ENCODE measurements around the gene GATAD2B.
"Not testable (repeated sequence)": the region's sequence is repeated elsewhere in the genome, so short reads cannot be mapped to it uniquely, and the experiment has no call there.

The GATAD2B gene

GRCh38 chr1:153849487-153850185 lies 73.1 kb downstream of the GATAD2B start:
- Histone ChIP-seq H2AFZ (ENCODE audit: low read length) (no peak overlapping the region), H3K9me2 (replicated peaks; ENCODE audit: low read depth, low read length) (no peaks in the 10 kb centered on the region), H3F3A (ENCODE audit: low read depth) (no peaks in the 10 kb centered on the region), H3K9ac (ENCODE audit: low read depth, low read length, poor library complexity, severe bottlenecking) (no peak overlapping the region), H3K4me2 (ENCODE audit: low read depth, low read length, poor library complexity, severe bottlenecking) (no peak overlapping the region), H3K9me3 (ENCODE audit: insufficient read depth, low read depth, low read length) (no peaks in the 10 kb centered on the region), H3K79me2 (ENCODE audit: insufficient read depth, low read length) (peaks cover 52% of the 10 kb centered on the region), H3K36me3 (ENCODE audit: insufficient read depth, low read length) (peaks cover 30% of the 10 kb centered on the region), H3K4me1 (ENCODE audit: insufficient read depth, low read length, poor library complexity, severe bottlenecking) (no peaks in the 10 kb centered on the region), H3K27me3 (ENCODE audit: insufficient read depth, low read length, poor library complexity, severe bottlenecking) (no peaks in the 10 kb centered on the region), H4K20me1 (ENCODE audit: insufficient read depth, low read length, poor library complexity, severe bottlenecking) (peaks cover 30% of the 10 kb centered on the region), H3K4me3 (ENCODE audit: low read length, poor library complexity, severe bottlenecking) (no peak overlapping the region)
- TF ChIP-seq, protein P1, sequence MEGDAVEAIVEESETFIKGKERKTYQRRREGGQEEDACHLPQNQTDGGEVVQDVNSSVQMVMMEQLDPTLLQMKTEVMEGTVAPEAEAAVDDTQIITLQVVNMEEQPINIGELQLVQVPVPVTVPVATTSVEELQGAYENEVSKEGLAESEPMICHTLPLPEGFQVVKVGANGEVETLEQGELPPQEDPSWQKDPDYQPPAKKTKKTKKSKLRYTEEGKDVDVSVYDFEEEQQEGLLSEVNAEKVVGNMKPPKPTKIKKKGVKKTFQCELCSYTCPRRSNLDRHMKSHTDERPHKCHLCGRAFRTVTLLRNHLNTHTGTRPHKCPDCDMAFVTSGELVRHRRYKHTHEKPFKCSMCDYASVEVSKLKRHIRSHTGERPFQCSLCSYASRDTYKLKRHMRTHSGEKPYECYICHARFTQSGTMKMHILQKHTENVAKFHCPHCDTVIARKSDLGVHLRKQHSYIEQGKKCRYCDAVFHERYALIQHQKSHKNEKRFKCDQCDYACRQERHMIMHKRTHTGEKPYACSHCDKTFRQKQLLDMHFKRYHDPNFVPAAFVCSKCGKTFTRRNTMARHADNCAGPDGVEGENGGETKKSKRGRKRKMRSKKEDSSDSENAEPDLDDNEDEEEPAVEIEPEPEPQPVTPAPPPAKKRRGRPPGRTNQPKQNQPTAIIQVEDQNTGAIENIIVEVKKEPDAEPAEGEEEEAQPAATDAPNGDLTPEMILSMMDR (conservative IDR thresholded peaks at IDR 0.05; ENCODE audit: low read length): no peak
- TF ChIP-seq EZH2phosphoT487 (IDR thresholded peaks at IDR 0.05; ENCODE audit: borderline replicate concordance): no peak

- TF ChIP-seq, protein P1 (conservative IDR thresholded peaks at IDR 0.05; ENCODE audit: low read length): no peak
- no peak for TF ChIP-seq EZH2phosphoT487 (IDR thresholded peaks at IDR 0.05; ENCODE audit: borderline replicate concordance)
- Histone ChIP-seq H3K4me1 (ENCODE audit: insufficient read depth, low read length, poor library complexity, severe bottlenecking) (no peaks in the 10 kb centered on the region), H3K9ac (ENCODE audit: low read depth, low read length, poor library complexity, severe bottlenecking) (no peak overlapping the region), H2AFZ (ENCODE audit: low read length) (no peak overlapping the region), H3K79me2 (ENCODE audit: insufficient read depth, low read length) (peaks cover 54% of the 10 kb centered on the region), H3F3A (ENCODE audit: low read depth) (no peaks in the 10 kb centered on the region), H4K20me1 (ENCODE audit: insufficient read depth, low read length, poor library complexity, severe bottlenecking) (peaks cover 27% of the 10 kb centered on the region), H3K27me3 (ENCODE audit: insufficient read depth, low read length, poor library complexity, severe bottlenecking) (no peaks in the 10 kb centered on the region), H3K4me2 (ENCODE audit: low read depth, low read length, poor library complexity, severe bottlenecking) (no peak overlapping the region), H3K36me3 (ENCODE audit: insufficient read depth, low read length) (peaks cover 30% of the 10 kb centered on the region; the same call in 1 of the 2 replicates), H3K4me3 (ENCODE audit: low read length, poor library complexity, severe bottlenecking) (no peak overlapping the region), H3K9me3 (ENCODE audit: insufficient read depth, low read depth, low read length) (no peaks in the 10 kb centered on the region), H3K9me2 (replicated peaks; ENCODE audit: low read depth, low read length) (no peaks in the 10 kb centered on the region)
Observed at GRCh38 chr1:153848805-153849204, 74.0 kb downstream of the GATAD2B start.

DNA sequence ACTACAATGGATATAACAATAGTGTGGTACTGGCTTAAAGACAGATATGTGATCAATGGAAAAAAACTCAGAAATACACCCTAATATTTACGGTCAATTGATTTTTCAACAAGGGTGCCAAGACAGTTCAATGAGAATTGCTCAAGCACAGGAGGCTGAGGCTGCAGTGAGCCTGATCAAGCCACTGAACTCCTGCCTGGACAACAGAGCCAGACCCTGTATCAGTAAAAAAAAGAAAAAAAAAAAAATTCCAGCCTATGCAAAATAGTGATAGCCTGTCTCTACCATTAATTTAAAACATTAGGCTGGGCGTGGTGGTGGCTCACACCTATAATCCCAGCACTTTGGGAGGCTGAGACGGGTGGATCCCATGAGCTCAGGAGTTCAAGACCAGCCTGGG lies 77.6 kb downstream of the GATAD2B start:
- H3K4me2 ChIP-seq (ENCODE audit: low read depth, low read length, poor library complexity, severe bottlenecking): no peak overlapping the region
- peaks cover 47% of the 10 kb centered on the region for H3K79me2 ChIP-seq (ENCODE audit: insufficient read depth, low read length)
- H2AFZ ChIP-seq (ENCODE audit: low read length): no peak overlapping the region
- H3K9me2 ChIP-seq (replicated peaks; ENCODE audit: low read depth, low read length): no peaks in the 10 kb centered on the region
- H3K4me1 ChIP-seq (ENCODE audit: insufficient read depth, low read length, poor library complexity, severe bottlenecking): no peaks in the 10 kb centered on the region
- no peaks in the 10 kb centered on the region for H3F3A ChIP-seq (ENCODE audit: low read depth)
- no peak overlapping the region for H3K4me3 ChIP-seq (ENCODE audit: low read length, poor library complexity, severe bottlenecking)
- peaks cover 29% of the 10 kb centered on the region for H4K20me1 ChIP-seq (ENCODE audit: insufficient read depth, low read length, poor library complexity, severe bottlenecking)
- TF ChIP-seq EZH2phosphoT487 (IDR thresholded peaks at IDR 0.05; ENCODE audit: borderline replicate concordance): no peak
- TF ChIP-seq, protein P1 (conservative IDR thresholded peaks at IDR 0.05; ENCODE audit: low read length): no peak
- H3K9me3 ChIP-seq (ENCODE audit: insufficient read depth, low read depth, low read length): no peaks in the 10 kb centered on the region
- peaks cover 6% of the 10 kb centered on the region; the same call in 1 of the 2 replicates for H3K36me3 ChIP-seq (ENCODE audit: insufficient read depth, low read length)
- no peaks in the 10 kb centered on the region for H3K27me3 ChIP-seq (ENCODE audit: insufficient read depth, low read length, poor library complexity, severe bottlenecking)
- H3K9ac ChIP-seq (ENCODE audit: low read depth, low read length, poor library complexity, severe bottlenecking): no peak overlapping the region

- H2AFZ ChIP-seq (ENCODE audit: low read length); H3K9ac ChIP-seq (ENCODE audit: low read depth, low read length, poor library complexity, severe bottlenecking); H3K9me3 ChIP-seq (ENCODE audit: insufficient read depth, low read depth, low read length); H3K36me3 ChIP-seq (ENCODE audit: insufficient read depth, low read length); H3K4me2 ChIP-seq (ENCODE audit: low read depth, low read length, poor library complexity, severe bottlenecking); H3K4me3 ChIP-seq (ENCODE audit: low read length, poor library complexity, severe bottlenecking); H3K27me3 ChIP-seq (ENCODE audit: insufficient read depth, low read length, poor library complexity, severe bottlenecking); H3K9me2 ChIP-seq (replicated peaks; ENCODE audit: low read depth, low read length); H3K4me1 ChIP-seq (ENCODE audit: insufficient read depth, low read length, poor library complexity, severe bottlenecking); H3F3A ChIP-seq (ENCODE audit: low read depth): not testable (repeated sequence)
- Histone ChIP-seq H4K20me1 (ENCODE audit: insufficient read depth, low read length, poor library complexity, severe bottlenecking) (peaks cover 29% of the 10 kb centered on the region), H3K79me2 (ENCODE audit: insufficient read depth, low read length) (peaks cover 43% of the 10 kb centered on the region)
Observed at GRCh38 chr1:153844349-153844748, 78.4 kb downstream of the GATAD2B start.

All from Loucy (cell line).